ENCODE results near the gene MBTPS2. TPM values are rescaled to one million over a fixed set of nuclear protein-coding genes. Genes with fewer than 3 reads are reported as not detected.

Gene MBTPS2
- total RNA-seq, 1 donor from 2014 or later: 21.0 TPM

DNA sequence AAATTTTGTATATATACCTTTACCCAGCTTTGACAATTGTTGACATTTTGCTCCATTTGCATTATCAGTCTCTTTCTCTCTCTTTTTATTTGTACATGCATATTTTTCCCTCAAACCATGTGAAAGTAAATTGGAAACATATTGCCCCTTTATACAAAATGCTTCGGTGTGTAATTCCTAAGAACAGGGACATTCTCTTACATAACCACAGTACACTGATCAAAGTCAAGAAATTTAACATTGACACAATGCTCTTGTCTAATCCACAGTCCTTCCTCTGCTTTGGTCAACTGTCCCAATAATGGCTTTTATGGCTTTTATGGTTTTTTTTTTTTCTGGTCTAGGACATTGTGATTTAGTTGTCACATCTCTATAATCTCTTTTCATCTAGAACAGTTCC lies 91.6 kb downstream of the MBTPS2 start:
- Mint-ChIP-seq H3K4me1 (ENCODE audit: low read depth) (peaks cover 49% of the 10 kb centered on the region), H3K27ac (ENCODE audit: unreplicated experiment) (peak overlapping the region; percentile 79), H3K27me3 (ENCODE audit: low read depth) (no peaks in the 10 kb centered on the region), H3K4me3 (ENCODE audit: unreplicated experiment) (no peak overlapping the region), H3K36me3 (ENCODE audit: low read depth) (no peaks in the 10 kb centered on the region), H3K9me3 (ENCODE audit: low read depth) (no peaks in the 10 kb centered on the region)
- TF ChIP-seq, protein P1, sequence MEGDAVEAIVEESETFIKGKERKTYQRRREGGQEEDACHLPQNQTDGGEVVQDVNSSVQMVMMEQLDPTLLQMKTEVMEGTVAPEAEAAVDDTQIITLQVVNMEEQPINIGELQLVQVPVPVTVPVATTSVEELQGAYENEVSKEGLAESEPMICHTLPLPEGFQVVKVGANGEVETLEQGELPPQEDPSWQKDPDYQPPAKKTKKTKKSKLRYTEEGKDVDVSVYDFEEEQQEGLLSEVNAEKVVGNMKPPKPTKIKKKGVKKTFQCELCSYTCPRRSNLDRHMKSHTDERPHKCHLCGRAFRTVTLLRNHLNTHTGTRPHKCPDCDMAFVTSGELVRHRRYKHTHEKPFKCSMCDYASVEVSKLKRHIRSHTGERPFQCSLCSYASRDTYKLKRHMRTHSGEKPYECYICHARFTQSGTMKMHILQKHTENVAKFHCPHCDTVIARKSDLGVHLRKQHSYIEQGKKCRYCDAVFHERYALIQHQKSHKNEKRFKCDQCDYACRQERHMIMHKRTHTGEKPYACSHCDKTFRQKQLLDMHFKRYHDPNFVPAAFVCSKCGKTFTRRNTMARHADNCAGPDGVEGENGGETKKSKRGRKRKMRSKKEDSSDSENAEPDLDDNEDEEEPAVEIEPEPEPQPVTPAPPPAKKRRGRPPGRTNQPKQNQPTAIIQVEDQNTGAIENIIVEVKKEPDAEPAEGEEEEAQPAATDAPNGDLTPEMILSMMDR (IDR thresholded peaks at IDR 0.05): no peak
- DNase-seq (ENCODE audit: low spot score): no peak

DNA sequence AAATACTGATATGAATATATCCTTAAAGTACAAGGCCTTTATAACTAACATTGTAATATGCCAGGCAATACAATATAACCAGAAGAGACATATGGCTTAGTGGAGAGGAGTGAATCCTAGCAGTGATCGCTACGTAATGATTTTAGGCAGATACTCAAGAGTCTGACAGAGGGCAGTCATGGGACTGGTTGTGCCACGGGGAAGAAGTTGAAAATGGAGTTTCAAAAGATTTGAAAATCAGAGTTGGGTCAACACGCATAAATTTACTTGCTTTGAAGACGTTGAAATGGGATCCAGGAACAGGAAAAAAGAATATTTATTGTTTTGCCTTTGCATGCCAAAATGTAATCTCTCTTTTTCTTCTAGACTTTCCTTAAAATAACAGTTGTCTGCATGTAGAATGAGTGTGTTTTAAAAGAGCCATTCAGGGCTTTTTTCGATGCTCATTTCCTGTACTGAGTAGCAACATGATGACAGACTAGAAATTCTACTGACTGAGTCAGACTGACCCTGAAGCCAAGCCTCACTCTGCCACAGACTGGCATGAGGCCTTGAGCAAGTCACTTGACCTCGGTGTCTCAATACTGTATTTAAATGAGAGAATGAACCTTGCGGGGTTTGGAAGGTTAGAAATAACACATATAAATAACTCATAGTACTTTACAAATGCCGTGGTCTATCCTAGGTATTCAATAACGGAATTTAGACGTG lies 93.0 kb downstream of the MBTPS2 start:
- Mint-ChIP-seq H3K27me3 (ENCODE audit: low read depth) (no peaks in the 10 kb centered on the region), H3K36me3 (ENCODE audit: low read depth) (no peaks in the 10 kb centered on the region), H3K4me3 (ENCODE audit: unreplicated experiment) (peak overlapping the region; percentile 30), H3K4me1 (ENCODE audit: low read depth) (peaks cover 34% of the 10 kb centered on the region), H3K9me3 (ENCODE audit: low read depth) (no peaks in the 10 kb centered on the region), H3K27ac (ENCODE audit: unreplicated experiment) (peak overlapping the region; percentile 98)
- no peak for DNase-seq (ENCODE audit: low spot score)
- TF ChIP-seq, protein P1 (IDR thresholded peaks at IDR 0.05): peak; percentile 68

DNA sequence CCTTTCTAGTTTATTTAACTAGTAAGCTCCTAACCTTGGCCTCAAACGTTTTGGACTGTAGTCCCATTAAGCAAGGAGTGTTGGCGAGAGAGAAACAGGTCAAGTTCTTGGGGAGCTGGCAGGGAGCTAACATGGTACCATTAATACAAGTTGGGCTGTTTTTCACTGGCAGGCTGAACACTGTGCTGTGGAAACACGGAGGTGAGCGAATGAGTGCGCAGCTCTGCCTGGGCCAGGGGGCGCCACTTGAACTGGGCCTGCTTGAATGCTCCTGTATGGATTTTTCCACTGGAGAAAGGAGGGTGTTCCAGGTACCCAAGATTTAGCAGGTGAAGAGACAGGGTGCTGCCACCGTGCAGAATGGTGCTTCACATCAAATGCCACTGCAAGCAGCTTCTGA lies 93.7 kb downstream of the MBTPS2 start:
- DNase-seq (ENCODE audit: low spot score): no peak
- Mint-ChIP-seq H3K27me3 (ENCODE audit: low read depth) (no peaks in the 10 kb centered on the region), H3K4me3 (ENCODE audit: unreplicated experiment) (no peak overlapping the region), H3K4me1 (ENCODE audit: low read depth) (peaks cover 31% of the 10 kb centered on the region), H3K36me3 (ENCODE audit: low read depth) (no peaks in the 10 kb centered on the region), H3K9me3 (ENCODE audit: low read depth) (no peaks in the 10 kb centered on the region), H3K27ac (ENCODE audit: unreplicated experiment) (peak overlapping the region; percentile 98)
- TF ChIP-seq, protein P1 (IDR thresholded peaks at IDR 0.05): peak; percentile 23

DNA sequence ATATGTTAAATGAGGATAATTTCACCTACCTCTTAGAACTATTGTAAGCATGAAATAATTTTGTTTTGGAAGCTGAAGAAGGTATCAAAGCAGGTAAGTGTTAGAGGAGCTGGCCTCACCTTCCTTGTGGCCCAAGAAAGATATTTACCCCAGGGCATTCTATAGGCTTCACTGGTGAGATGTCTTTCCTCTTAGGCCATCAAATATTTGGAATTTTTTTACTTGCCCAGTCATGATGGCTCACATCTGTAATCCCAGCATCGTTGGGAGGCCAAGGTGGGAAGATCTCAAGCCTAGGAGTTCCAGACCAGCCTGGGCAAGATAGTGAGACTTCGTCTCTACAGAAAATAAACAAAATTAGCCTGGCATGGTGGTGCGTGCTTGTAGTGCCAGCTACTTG lies 95.0 kb downstream of the MBTPS2 start:
- H3K27ac Mint-ChIP-seq (ENCODE audit: unreplicated experiment): no peak overlapping the region

More for the DNA sequence above, 95.0 kb downstream of the MBTPS2 start:
- Mint-ChIP-seq H3K4me3 (ENCODE audit: unreplicated experiment) (no peak overlapping the region), H3K9me3 (ENCODE audit: low read depth) (no peaks in the 10 kb centered on the region), H3K4me1 (ENCODE audit: low read depth) (peaks cover 27% of the 10 kb centered on the region), H3K36me3 (ENCODE audit: low read depth) (no peaks in the 10 kb centered on the region), H3K27me3 (ENCODE audit: low read depth) (no peaks in the 10 kb centered on the region)
- no peak for DNase-seq (ENCODE audit: low spot score)
- TF ChIP-seq, protein P1 (IDR thresholded peaks at IDR 0.05): no peak

Other genes starting within 250 kb of the MBTPS2 start
- gene KLHL34, start 181.3 kb upstream of the MBTPS2 start, total RNA-seq: not detected in 3 replicates
- 0.57 to 1.5 TPM in 2 of 3 replicates, not detected in the other for gene SMPX, start 81.5 kb upstream of the MBTPS2 start, total RNA-seq
- 3.6 to 4.9 TPM (median 4.7 TPM) in 3 replicates for gene YY2, start 16.4 kb downstream of the MBTPS2 start, total RNA-seq
- 73.0 to 131 TPM (median 129 TPM) in 3 replicates for gene SMS, start 101.1 kb downstream of the MBTPS2 start, total RNA-seq
- gene PHEX, start 192.7 kb downstream of the MBTPS2 start, total RNA-seq: 0.97 to 1.2 TPM (median 1.1 TPM) in 3 replicates